ENCODE results near the gene CCDC138.

DNA sequence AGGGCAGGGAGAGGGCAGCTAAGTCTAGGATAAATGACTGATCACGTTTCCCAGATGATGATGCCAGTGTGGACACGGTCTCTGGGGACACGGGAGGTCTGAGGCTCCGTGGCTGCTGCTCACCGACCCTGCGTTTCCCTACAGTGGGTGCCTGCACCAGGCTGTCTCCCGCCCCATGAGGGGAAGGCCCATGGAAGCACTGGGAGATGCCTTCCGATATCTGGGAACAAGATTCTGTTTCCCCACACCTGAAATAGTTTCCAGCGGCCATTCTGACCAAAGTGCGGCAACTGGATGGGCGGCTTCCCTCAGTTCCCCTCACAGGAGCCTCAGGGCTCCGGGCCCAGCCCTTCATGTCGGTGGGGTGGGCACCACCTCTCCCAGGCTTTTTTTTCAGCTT is 119.3 kb downstream of the CCDC138 start:
- TF ChIP-seq, protein P1, sequence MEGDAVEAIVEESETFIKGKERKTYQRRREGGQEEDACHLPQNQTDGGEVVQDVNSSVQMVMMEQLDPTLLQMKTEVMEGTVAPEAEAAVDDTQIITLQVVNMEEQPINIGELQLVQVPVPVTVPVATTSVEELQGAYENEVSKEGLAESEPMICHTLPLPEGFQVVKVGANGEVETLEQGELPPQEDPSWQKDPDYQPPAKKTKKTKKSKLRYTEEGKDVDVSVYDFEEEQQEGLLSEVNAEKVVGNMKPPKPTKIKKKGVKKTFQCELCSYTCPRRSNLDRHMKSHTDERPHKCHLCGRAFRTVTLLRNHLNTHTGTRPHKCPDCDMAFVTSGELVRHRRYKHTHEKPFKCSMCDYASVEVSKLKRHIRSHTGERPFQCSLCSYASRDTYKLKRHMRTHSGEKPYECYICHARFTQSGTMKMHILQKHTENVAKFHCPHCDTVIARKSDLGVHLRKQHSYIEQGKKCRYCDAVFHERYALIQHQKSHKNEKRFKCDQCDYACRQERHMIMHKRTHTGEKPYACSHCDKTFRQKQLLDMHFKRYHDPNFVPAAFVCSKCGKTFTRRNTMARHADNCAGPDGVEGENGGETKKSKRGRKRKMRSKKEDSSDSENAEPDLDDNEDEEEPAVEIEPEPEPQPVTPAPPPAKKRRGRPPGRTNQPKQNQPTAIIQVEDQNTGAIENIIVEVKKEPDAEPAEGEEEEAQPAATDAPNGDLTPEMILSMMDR (conservative IDR thresholded peaks at IDR 0.05; ENCODE audit: low read length), result no peak
- no peak for TF ChIP-seq EZH2phosphoT487 (IDR thresholded peaks at IDR 0.05; ENCODE audit: borderline replicate concordance, low read depth, low read length)
